ENCODE measurements around the gene ZNF385A. TPM values are rescaled to one million over a fixed set of nuclear protein-coding genes. Genes with fewer than 3 reads are reported as not detected.
A peak's percentile ranks its signal among the peaks of the same experiment; 100 is the strongest.

Gene ZNF385A
- total and polyA plus RNA-seq, 9 of the 15 experiments (the other 6 are each of a cell fraction or from before 2014, with no cell fraction given) = 1.0 to 111 (median 7.7) TPM

- TF ChIP-seq CEBPZ (IDR thresholded peaks at IDR 0.05; ENCODE audit: borderline replicate concordance, low read depth, low read length) (no peak), TCFL5 (CRISPR knock-in tag; conservative IDR thresholded peaks at IDR 0.05) (no peak), RBBP5 (IDR thresholded peaks at IDR 0.05; ENCODE audit: borderline replicate concordance, insufficient read depth, low read length, poor library complexity, severe bottlenecking) (no peak), GABPB1 (CRISPR knock-in tag; IDR thresholded peaks at IDR 0.05) (no peak), HNRNPL (IDR thresholded peaks at IDR 0.05; ENCODE audit: low read depth, low read length) (no peak), SRSF3 (IDR thresholded peaks at IDR 0.05; ENCODE audit: insufficient read depth, low read length) (no peak), ZNF133 (CRISPR knock-in tag; IDR thresholded peaks at IDR 0.05) (no peak), FOXK1 (CRISPR knock-in tag; IDR thresholded peaks at IDR 0.05; ENCODE audit: borderline replicate concordance) (no peak), ZNF324 (CRISPR knock-in tag; IDR thresholded peaks at IDR 0.05) (no peak), BRCA1 (IDR thresholded peaks at IDR 0.05) (no peak), BRCA1 (CRISPR knock-in tag; IDR thresholded peaks at IDR 0.05) (peak; percentile 75; the same call in 1 of the 2 replicates), E2F3 (CRISPR knock-in tag; IDR thresholded peaks at IDR 0.05) (no peak), IRF1 (CRISPR knock-in tag; IDR thresholded peaks at IDR 0.05; ENCODE audit: borderline replicate concordance) (no peak), ATF4 (CRISPR knock-in tag; IDR thresholded peaks at IDR 0.05) (no peak), ZNF197 (CRISPR knock-in tag; IDR thresholded peaks at IDR 0.05; ENCODE audit: low read depth) (no peak), PHF21A (IDR thresholded peaks at IDR 0.05; ENCODE audit: borderline replicate concordance, low read depth) (no peak), BHLHE40 (IDR thresholded peaks at IDR 0.05; ENCODE audit: low read length) (no peak), C11orf30 (IDR thresholded peaks at IDR 0.05; ENCODE audit: low read depth) (no peak), NFRKB (IDR thresholded peaks at IDR 0.05; ENCODE audit: low read depth) (no peak), HES1 (IDR thresholded peaks at IDR 0.05; ENCODE audit: low read depth) (no peak), ZNF445 (CRISPR knock-in tag; IDR thresholded peaks at IDR 0.05; ENCODE audit: low read depth) (no peak), MEF2D (tag; conservative IDR thresholded peaks at IDR 0.05; ENCODE audit: low read depth) (no peak), ZFP30 (CRISPR knock-in tag; IDR thresholded peaks at IDR 0.05; ENCODE audit: borderline replicate concordance) (no peak)
Observed at GRCh38 chr12:54390668-54391551, 6.4 kb upstream of the ZNF385A start (continued).
